KG1 (cell line): ENCODE results near the gene CACNB1.

Experiments used
- DNase-seq: peaks from one replicate; lab custom pipeline; 2025; lab: John Stamatoyannopoulos, UW

Gene CACNB1

GRCh38 chr17:39225959-39226683 lies 28.7 kb upstream of the CACNB1 start:
- no peak for DNase-seq

GRCh38 chr17:39225308-39225958 lies 28.0 kb upstream of the CACNB1 start, which contains the start of gene STAC2:
Gene STAC2, minus strand, starts transcription at chr17:39225945. Its CDS starts 443 bp downstream, at chr17:39225502.
- no peak for DNase-seq

- DNase-seq: no peak
Measured at GRCh38 chr17:39224778-39225307, 27.4 kb upstream of the CACNB1 start.

DNA sequence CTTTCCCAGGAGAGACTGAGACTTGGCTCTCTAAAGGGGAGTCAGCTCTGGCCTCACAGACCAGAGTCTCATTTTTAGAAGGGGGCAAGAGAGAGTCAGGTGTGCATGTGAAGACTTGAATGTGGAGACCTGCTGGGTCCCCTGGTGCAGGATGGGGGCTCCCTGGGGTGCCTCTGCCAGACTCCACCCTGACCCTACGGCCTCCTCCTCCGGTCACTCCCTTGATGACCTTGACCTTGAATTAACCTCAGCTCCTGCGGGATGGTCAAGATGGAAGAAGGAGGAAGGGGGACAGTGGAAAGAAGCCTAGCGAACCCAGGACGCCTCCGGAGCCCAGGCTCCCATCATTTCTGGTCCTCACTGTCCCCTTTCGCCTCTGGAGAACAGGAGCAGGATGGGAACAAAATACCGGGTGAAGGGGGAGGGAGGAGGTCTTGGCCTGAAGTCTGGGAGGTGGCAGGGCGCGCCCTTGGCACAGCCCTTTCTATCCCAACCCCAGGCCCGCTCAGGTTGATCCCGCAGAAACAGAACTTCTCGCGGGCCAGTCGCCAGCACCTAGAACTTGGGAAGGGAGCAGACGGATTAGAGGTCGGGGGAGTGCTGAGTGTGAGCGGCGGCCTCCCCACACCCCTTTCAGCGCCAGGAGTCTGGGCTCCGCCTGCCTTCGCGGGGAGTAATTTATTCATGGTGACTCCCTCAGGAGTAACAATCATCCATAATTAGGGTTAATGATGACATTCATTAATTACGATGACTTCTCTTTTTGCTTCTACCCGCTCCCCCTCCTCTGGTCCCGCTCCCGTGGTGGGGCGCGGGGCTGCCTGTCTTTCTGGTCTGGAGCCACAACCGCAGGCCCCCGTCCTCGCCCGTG lies 26.7 kb upstream of the CACNB1 start:
- DNase-seq: no peak

- no peak for DNase-seq
Measured at GRCh38 chr17:39222866-39223834, 25.7 kb upstream of the CACNB1 start.

DNA sequence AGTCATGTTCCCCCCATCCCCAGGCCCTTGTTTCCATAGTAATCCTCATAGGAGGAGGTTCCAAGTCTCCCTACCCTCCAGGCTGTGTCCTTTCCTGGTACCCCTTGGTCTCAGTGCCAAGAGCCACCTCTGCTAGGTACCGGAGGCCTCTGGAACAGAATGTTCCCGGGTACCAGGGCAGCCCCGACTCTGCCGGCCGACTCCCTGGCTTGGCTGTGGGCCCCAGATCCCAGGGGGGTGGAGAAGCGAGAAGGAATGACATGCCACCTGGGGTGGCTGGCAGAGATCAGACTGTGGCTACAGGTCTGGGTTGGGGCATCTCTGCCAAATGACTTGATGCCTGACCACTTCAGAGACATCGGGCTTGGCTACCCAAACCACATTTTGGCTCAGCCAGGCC lies 24.7 kb upstream of the CACNB1 start:
- DNase-seq: no peak

DNA sequence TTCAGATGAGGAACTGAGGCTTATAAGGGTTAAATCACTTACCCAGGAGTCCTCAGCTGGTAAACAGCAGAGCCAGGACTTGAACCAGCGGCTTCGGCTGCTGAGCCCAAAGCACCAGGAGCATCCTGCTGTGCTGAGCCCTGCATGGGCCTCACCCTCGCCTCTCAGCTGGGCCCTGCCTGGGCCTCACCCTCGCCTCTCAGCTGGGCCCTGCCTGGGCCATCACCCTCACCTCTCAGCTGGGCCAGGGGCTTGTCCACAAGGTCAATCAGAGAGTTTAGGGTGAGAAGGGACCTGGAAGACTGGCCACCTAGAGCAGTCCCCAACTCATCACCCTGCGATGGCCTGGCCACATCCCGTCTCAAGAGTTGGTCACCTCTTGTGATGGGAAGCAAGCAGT lies 24.1 kb upstream of the CACNB1 start:
- no peak for DNase-seq

GRCh38 chr17:39219647-39220154 lies 22.2 kb upstream of the CACNB1 start:
- DNase-seq: no peak

GRCh38 chr17:39218906-39219305 lies 21.4 kb upstream of the CACNB1 start:
- DNase-seq: no peak

DNA sequence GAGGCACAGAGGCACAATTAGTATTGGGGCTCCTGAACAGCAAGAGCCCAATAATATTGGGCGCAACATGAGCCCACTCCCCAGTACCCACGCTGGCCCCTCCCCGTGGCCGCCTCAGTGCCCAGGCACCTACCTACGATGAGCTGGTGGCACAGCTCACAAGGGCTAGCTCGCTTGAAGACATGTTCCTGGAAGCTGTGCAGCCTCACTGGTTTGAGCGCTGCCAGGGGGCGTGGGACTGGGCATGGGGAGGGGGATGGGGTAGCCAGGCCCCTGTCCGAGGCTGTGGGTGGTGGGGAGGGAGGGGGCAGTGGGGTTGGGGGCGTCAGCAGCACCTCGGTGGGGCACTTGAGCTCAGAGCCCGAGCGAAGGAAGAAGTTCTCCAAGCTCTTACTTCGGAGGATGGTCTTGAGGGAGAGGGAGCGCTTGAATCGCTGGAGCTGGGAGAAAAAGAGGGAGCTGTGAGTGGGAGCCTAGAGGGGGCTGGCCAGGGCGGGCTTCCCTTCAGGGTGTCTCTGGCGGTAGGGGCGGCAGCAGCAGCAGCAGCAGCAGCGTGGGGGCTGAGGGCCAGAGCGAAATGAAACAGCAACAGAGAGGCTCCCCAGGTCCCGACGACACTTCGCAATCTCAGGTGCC lies 20.4 kb upstream of the CACNB1 start:
- no peak for DNase-seq

- DNase-seq: no peak
Measured at GRCh38 chr17:39213852-39214251, 16.4 kb upstream of the CACNB1 start.

DNA sequence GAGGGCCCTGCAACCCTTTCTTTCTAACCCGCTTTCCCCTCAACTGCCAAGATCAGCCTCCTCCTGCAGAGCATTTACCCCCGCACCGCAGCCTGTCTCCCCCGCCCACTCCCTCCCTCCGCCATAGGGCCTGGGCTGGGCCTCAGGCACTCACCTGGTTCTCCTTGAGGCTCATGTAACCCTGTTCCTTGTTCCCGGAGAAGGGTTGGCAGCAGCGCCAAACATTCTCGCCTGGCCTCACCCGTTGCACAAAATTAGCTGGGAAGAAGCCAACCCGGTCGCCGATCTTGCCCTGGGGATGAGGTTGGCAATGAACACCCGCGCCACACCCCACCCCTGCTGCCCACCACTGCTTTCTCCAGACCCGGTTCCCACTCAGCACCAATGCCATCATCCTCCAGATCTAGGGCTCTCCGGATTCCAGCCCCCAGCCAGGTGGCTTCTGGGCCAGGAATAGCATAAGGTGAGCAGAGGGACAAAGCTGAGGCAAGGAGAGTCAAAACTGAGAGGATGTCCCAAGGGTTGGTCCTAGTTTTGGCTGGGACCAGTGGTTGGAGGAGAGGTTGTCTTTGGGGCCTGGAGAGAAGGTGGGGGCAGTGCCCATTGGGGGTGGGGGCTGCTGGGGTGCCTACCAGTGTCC lies 15.5 kb upstream of the CACNB1 start:
- DNase-seq: no peak

DNA sequence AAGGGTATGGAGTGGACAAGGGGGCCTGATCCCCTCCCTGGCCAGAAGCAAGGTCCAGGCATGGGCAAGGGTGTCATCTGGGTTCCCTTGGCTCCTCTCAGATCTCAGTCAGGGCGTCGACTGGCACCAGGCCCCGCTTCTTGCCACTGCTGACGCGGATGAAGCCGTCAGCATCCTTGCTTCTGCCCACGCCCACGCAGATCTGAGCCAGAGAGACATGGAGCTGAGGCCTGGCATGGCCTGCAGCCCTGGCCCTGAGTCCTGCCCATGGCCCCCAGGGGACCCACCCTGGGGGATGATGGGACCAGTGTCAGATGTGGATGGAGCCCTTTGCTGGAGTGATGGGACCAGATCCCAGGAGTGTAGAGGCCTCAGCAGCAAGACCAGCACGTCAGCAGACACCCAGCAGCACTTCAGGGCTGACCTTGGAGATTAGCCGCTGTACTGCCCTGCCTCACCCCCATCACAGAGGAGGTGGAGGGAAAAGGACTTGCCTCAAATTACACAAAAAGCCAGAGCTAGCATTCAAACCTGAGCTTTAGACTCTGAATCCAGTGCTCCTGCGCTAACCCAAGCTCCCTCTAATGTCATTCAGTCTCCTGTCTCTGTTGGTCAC lies 14.8 kb upstream of the CACNB1 start:
- DNase-seq: no peak

DNA sequence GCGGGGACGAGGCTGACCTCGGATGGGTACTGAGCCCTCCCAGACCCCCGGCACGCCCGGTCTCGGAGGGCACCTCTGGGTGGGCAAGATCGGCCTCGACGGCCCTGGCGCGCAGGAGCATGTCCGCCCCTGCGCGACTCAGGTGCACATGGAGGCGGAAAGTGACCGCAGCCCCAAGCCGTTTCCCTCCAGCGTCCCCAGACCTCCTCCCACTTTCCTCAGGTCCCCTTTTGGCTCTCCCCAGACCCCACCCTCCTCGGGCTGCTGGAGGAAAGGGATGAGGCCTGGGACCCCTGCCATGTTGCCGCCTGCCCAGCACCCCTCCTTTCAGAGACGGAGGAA lies 12.6 kb upstream of the CACNB1 start:
- no peak for DNase-seq

GRCh38 chr17:39209317-39210092 lies 12.0 kb upstream of the CACNB1 start:
- DNase-seq: peak; percentile 29

GRCh38 chr17:39208893-39209292 lies 11.4 kb upstream of the CACNB1 start:
- no peak for DNase-seq

DNA sequence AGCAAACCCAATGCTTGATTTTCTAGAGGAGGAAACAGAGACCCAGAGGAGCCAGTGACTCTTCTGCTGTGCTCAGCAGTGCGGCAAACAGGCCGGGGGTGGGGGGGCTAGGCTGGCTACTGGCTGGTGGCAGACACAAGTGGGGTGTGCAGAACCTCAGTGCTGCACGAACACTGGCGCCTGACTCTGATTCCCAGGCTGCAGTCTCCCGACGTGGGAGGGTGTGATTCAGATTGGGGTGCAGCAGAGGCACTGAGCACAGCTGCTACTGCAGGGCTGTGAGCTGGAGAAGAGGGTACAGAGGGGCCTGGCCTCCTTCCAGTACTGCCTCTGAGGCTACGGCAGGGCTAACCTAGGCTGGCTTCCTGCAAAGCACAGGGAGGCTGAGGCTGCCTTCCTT lies 10.7 kb upstream of the CACNB1 start:
- no peak for DNase-seq

DNA sequence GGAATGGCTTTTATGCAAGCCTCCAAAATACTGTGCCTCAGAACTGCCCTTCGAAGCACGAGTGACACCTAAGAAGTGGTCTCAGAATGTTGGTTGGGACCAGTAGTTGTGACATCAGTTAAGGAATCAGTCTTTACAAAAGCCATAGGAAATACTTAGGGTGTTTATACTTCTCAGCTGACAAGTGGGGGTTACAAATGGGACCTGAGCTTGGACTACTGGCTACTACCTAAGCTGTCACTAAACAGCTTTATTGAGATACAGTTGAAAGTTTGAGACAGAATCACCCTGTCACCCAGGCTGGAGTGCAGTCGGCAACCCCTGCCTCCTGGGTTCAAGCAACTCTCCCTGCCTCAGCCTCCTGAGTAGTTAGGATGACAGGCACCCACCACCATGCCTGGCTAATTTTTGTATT lies 7.7 kb upstream of the CACNB1 start:
- DNase-seq: no peak

DNA sequence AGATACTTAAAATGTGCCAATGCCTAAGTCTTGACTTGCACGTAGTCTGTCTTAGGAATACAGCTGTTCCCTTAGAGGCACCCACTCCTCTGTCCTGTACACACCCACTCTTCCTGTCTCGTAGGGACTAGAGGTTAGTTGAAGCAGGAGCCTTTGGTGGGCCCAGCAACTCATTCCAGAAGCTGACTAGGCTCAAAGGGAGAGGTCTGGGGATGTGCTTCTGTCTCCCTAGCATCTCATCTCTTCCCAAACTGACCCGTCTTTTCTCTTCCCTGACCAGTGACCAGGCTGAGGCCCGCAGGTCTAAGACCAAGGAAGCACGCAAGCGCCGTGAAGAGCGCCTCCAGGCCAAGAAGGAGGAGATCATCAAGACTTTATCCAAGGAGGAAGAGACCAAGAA lies 6.8 kb upstream of the CACNB1 start:
- DNase-seq: no peak
